ENCODE results near the gene CLIC3.
"Not testable (repeated sequence)": the region's sequence is repeated elsewhere in the genome, so short reads cannot be mapped to it uniquely, and the experiment has no call there.

Gene CLIC3

GRCh38 chr9:137007108-137007815 is 10.9 kb upstream of the CLIC3 start:
- TF ChIP-seq POLR2A (IDR thresholded peaks at IDR 0.05; ENCODE audit: low read depth, low read length), result no peak
- no peak for TF ChIP-seq TAF1 (IDR thresholded peaks at IDR 0.05; ENCODE audit: borderline replicate concordance, low read depth, low read length)
- TF ChIP-seq POLR2AphosphoS5 (IDR thresholded peaks at IDR 0.05; ENCODE audit: low read depth, low read length), result no peak
- FAIRE-seq, result no peak
- no peak for DNase-seq (ENCODE audit: insufficient read length)

GRCh38 chr9:137006116-137007003 is 10.0 kb upstream of the CLIC3 start:
- FAIRE-seq (no peak), DNase-seq (ENCODE audit: insufficient read length) (no peak)
- TF ChIP-seq POLR2A (IDR thresholded peaks at IDR 0.05; ENCODE audit: low read depth, low read length) (no peak), TAF1 (IDR thresholded peaks at IDR 0.05; ENCODE audit: borderline replicate concordance, low read depth, low read length) (no peak), POLR2AphosphoS5 (IDR thresholded peaks at IDR 0.05; ENCODE audit: low read depth, low read length) (no peak)

- DNase-seq (ENCODE audit: insufficient read length); FAIRE-seq: not testable (repeated sequence)
These were observed 7.9 kb upstream of the CLIC3 start for GRCh38 chr9:137004285-137004684.

GRCh38 chr9:137002646-137003041 is 6.3 kb upstream of the CLIC3 start:
- no peak for TF ChIP-seq POLR2AphosphoS5 (IDR thresholded peaks at IDR 0.05; ENCODE audit: low read depth, low read length)
- TF ChIP-seq POLR2A (IDR thresholded peaks at IDR 0.05; ENCODE audit: low read depth, low read length), result no peak
- no peak for TF ChIP-seq TAF1 (IDR thresholded peaks at IDR 0.05; ENCODE audit: borderline replicate concordance, low read depth, low read length)
- DNase-seq (ENCODE audit: insufficient read length) (no peak), FAIRE-seq (no peak)

- DNase-seq (ENCODE audit: insufficient read length), result no peak
- no peak for FAIRE-seq
- TF ChIP-seq POLR2A (IDR thresholded peaks at IDR 0.05; ENCODE audit: low read depth, low read length), result no peak
These were observed 5.7 kb upstream of the CLIC3 start for GRCh38 chr9:137001857-137002645.

- peak; percentile 93 for FAIRE-seq
- peak; percentile 69 for DNase-seq (ENCODE audit: insufficient read length)
- TF ChIP-seq POLR2AphosphoS5 (IDR thresholded peaks at IDR 0.05; ENCODE audit: low read depth, low read length) (no peak), TAF1 (IDR thresholded peaks at IDR 0.05; ENCODE audit: borderline replicate concordance, low read depth, low read length) (no peak), POLR2A (IDR thresholded peaks at IDR 0.05; ENCODE audit: low read depth, low read length) (no peak)
These were observed 4.0 kb upstream of the CLIC3 start for GRCh38 chr9:137000177-137000930.

- TF ChIP-seq POLR2AphosphoS5 (IDR thresholded peaks at IDR 0.05; ENCODE audit: low read depth, low read length) (no peak), TAF1 (IDR thresholded peaks at IDR 0.05; ENCODE audit: borderline replicate concordance, low read depth, low read length) (no peak), POLR2A (IDR thresholded peaks at IDR 0.05; ENCODE audit: low read depth, low read length) (no peak)
- DNase-seq (ENCODE audit: insufficient read length) (no peak), FAIRE-seq (no peak)
These were observed 1.5 kb upstream of the CLIC3 start for GRCh38 chr9:136997830-136998234.

- FAIRE-seq, result no peak
- no peak for DNase-seq (ENCODE audit: insufficient read length)
- TF ChIP-seq POLR2AphosphoS5 (IDR thresholded peaks at IDR 0.05; ENCODE audit: low read depth, low read length) (no peak), TAF1 (IDR thresholded peaks at IDR 0.05; ENCODE audit: borderline replicate concordance, low read depth, low read length) (no peak), POLR2A (IDR thresholded peaks at IDR 0.05; ENCODE audit: low read depth, low read length) (no peak)
These were observed 1.0 kb upstream of the CLIC3 start for GRCh38 chr9:136997371-136997770.

GRCh38 chr9:136995772-136996311 is 526 bp downstream of the CLIC3 start:
- TF ChIP-seq POLR2AphosphoS5 (IDR thresholded peaks at IDR 0.05; ENCODE audit: low read depth, low read length), result no peak
- no peak for TF ChIP-seq POLR2A (IDR thresholded peaks at IDR 0.05; ENCODE audit: low read depth, low read length)
- no peak for TF ChIP-seq TAF1 (IDR thresholded peaks at IDR 0.05; ENCODE audit: borderline replicate concordance, low read depth, low read length)
- no peak for DNase-seq (ENCODE audit: insufficient read length)
- FAIRE-seq, result no peak

- FAIRE-seq (no peak), DNase-seq (ENCODE audit: insufficient read length) (no peak)
- no peak for TF ChIP-seq POLR2AphosphoS5 (IDR thresholded peaks at IDR 0.05; ENCODE audit: low read depth, low read length)
- TF ChIP-seq POLR2A (IDR thresholded peaks at IDR 0.05; ENCODE audit: low read depth, low read length), result no peak
- TF ChIP-seq TAF1 (IDR thresholded peaks at IDR 0.05; ENCODE audit: borderline replicate concordance, low read depth, low read length), result no peak
These were observed 1.0 kb downstream of the CLIC3 start for GRCh38 chr9:136995362-136995761.

GRCh38 chr9:136994888-136995230 is 1.5 kb downstream of the CLIC3 start:
- TF ChIP-seq POLR2A (IDR thresholded peaks at IDR 0.05; ENCODE audit: low read depth, low read length) (no peak), POLR2AphosphoS5 (IDR thresholded peaks at IDR 0.05; ENCODE audit: low read depth, low read length) (no peak), TAF1 (IDR thresholded peaks at IDR 0.05; ENCODE audit: borderline replicate concordance, low read depth, low read length) (no peak)
- FAIRE-seq, result no peak

More at GRCh38 chr9:136994888-136995230, 1.5 kb downstream of the CLIC3 start:
- no peak for DNase-seq (ENCODE audit: insufficient read length)
